H1 (cell line): ENCODE data around the gene SEC16A. TPM values are rescaled to one million over a fixed set of nuclear protein-coding genes. Genes with fewer than 3 reads are reported as not detected.

Source experiments
- SAP30 ChIP-seq: fragments of 300-600 bp; sonication (generic); IDR thresholded peaks from 2 replicates; pipeline ENCODE4 v1.7.1; 2012; ENCODE audit warnings: low read length, moderate library complexity, mild to moderate bottlenecking, inconsistent platforms; ENCODE audit not compliant: insufficient read depth, insufficient replicate concordance
- TCF12 ChIP-seq: IDR thresholded peaks from 2 replicates; pipeline ENCODE4 v1.6.1; 2011; ENCODE audit warnings: low read depth, mild to moderate bottlenecking, low read length
- YY1 ChIP-seq: IDR thresholded peaks from 2 replicates; pipeline ENCODE4 v1.6.1; 2011; ENCODE audit warnings: low read depth, mild to moderate bottlenecking, low read length
- polyA plus RNA-seq, 7 experiments: library from polyadenylated mRNA; depleted of rRNA in 3 of 7; stranded (reverse) in 5 of 7; unstranded in 2 of 7; fragments of >200 nt in 5 of 7; fragments of 200-250 nt in 2 of 7; gene quantifications; 1 replicate in 5 of 7; 2 replicates in 1 of 7; 4 replicates in 1 of 7; pipeline versions ENCODE4 v1.2.1 to v1.2.3, GENCODE V29; 2011 to 2013; ENCODE audit warnings: missing spikeins in 2 of 7, mixed read lengths in 2 of 7
- total RNA-seq: library from RNA; stranded (reverse); fragmentation: NEBNext Ultra II Directional; extraction: Animal tissue kit (Norgen Biotek cat#: 25700); gene quantifications from 2 replicates; pipeline ENCODE4 v1.2.1, GENCODE V29; 2021
- TF ChIP-seq, protein P1 (sequence below): fragments of 300-600 bp; sonication (generic); IDR thresholded peaks from 2 replicates; pipeline ENCODE4 v1.7.1; 2012; ENCODE audit warnings: low read length, moderate library complexity, mild to moderate bottlenecking, inconsistent platforms; ENCODE audit not compliant: insufficient replicate concordance
- TF ChIP-seq, protein P2 (sequence below): IDR thresholded peaks from 2 replicates; pipeline ENCODE4 v1.6.1; 2011; ENCODE audit warnings: low read length, improper control_type of control experiment

The SEC16A gene
- total and polyA plus RNA-seq, 2 of the 8 experiments (the other 6 are each of a cell fraction or from before 2014, with no cell fraction given), result 21.6 to 49.0 TPM

DNA sequence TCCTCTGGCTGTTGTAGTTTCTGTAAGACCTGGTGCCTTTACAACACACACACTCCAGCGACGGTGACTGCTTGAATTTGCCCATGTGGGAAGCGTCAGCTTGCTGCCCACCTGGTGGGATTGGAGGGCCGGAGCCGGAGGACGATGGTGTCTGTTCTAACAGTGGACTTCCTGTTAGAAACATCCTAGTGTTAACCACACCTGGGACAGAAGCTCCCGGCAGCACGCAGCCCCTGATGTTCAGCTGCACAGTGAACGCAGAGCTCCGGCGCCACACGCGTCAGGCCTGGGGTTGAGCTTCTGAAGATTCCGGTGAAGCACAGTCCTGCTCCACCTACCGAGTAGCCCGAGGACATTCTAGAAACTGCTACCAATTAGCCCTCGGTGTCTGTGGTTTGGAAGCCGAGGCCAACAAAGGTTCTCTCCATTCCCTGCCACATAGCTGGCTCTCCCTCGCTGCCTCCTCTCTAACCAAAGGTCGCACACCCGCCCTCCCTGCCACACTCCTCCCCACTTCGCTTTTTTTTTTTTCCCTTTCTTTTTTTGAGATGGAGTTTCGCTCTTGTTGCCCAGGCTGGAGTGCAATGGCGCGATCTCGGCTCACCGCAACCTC lies 58.0 kb downstream of the SEC16A start (continued):
- TF ChIP-seq, protein P1, sequence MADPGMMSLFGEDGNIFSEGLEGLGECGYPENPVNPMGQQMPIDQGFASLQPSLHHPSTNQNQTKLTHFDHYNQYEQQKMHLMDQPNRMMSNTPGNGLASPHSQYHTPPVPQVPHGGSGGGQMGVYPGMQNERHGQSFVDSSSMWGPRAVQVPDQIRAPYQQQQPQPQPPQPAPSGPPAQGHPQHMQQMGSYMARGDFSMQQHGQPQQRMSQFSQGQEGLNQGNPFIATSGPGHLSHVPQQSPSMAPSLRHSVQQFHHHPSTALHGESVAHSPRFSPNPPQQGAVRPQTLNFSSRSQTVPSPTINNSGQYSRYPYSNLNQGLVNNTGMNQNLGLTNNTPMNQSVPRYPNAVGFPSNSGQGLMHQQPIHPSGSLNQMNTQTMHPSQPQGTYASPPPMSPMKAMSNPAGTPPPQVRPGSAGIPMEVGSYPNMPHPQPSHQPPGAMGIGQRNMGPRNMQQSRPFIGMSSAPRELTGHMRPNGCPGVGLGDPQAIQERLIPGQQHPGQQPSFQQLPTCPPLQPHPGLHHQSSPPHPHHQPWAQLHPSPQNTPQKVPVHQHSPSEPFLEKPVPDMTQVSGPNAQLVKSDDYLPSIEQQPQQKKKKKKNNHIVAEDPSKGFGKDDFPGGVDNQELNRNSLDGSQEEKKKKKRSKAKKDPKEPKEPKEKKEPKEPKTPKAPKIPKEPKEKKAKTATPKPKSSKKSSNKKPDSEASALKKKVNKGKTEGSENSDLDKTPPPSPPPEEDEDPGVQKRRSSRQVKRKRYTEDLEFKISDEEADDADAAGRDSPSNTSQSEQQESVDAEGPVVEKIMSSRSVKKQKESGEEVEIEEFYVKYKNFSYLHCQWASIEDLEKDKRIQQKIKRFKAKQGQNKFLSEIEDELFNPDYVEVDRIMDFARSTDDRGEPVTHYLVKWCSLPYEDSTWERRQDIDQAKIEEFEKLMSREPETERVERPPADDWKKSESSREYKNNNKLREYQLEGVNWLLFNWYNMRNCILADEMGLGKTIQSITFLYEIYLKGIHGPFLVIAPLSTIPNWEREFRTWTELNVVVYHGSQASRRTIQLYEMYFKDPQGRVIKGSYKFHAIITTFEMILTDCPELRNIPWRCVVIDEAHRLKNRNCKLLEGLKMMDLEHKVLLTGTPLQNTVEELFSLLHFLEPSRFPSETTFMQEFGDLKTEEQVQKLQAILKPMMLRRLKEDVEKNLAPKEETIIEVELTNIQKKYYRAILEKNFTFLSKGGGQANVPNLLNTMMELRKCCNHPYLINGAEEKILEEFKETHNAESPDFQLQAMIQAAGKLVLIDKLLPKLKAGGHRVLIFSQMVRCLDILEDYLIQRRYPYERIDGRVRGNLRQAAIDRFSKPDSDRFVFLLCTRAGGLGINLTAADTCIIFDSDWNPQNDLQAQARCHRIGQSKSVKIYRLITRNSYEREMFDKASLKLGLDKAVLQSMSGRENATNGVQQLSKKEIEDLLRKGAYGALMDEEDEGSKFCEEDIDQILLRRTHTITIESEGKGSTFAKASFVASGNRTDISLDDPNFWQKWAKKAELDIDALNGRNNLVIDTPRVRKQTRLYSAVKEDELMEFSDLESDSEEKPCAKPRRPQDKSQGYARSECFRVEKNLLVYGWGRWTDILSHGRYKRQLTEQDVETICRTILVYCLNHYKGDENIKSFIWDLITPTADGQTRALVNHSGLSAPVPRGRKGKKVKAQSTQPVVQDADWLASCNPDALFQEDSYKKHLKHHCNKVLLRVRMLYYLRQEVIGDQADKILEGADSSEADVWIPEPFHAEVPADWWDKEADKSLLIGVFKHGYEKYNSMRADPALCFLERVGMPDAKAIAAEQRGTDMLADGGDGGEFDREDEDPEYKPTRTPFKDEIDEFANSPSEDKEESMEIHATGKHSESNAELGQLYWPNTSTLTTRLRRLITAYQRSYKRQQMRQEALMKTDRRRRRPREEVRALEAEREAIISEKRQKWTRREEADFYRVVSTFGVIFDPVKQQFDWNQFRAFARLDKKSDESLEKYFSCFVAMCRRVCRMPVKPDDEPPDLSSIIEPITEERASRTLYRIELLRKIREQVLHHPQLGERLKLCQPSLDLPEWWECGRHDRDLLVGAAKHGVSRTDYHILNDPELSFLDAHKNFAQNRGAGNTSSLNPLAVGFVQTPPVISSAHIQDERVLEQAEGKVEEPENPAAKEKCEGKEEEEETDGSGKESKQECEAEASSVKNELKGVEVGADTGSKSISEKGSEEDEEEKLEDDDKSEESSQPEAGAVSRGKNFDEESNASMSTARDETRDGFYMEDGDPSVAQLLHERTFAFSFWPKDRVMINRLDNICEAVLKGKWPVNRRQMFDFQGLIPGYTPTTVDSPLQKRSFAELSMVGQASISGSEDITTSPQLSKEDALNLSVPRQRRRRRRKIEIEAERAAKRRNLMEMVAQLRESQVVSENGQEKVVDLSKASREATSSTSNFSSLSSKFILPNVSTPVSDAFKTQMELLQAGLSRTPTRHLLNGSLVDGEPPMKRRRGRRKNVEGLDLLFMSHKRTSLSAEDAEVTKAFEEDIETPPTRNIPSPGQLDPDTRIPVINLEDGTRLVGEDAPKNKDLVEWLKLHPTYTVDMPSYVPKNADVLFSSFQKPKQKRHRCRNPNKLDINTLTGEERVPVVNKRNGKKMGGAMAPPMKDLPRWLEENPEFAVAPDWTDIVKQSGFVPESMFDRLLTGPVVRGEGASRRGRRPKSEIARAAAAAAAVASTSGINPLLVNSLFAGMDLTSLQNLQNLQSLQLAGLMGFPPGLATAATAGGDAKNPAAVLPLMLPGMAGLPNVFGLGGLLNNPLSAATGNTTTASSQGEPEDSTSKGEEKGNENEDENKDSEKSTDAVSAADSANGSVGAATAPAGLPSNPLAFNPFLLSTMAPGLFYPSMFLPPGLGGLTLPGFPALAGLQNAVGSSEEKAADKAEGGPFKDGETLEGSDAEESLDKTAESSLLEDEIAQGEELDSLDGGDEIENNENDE, result no peak
- TF ChIP-seq, protein P2, sequence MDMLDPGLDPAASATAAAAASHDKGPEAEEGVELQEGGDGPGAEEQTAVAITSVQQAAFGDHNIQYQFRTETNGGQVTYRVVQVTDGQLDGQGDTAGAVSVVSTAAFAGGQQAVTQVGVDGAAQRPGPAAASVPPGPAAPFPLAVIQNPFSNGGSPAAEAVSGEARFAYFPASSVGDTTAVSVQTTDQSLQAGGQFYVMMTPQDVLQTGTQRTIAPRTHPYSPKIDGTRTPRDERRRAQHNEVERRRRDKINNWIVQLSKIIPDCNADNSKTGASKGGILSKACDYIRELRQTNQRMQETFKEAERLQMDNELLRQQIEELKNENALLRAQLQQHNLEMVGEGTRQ, result no peak
- TF ChIP-seq YY1 (no peak), TCF12 (no peak), SAP30 (no peak)
